CD4-positive, alpha-beta T cell treated with Interleukin-15 for 4 hours (primary cell): ENCODE results near the gene SOS1.
"Not testable (repeated sequence)": the region's sequence is repeated elsewhere in the genome, so short reads cannot be mapped to it uniquely, and the experiment has no call there.

Source experiments
- DNase-seq: peaks from one replicate; pipeline ENCODE4 v3.0.0-alpha.2; 2020; ENCODE audit warnings: low spot score

SOS1 gene

GRCh38 chr2:39099870-39100728 lies 20.8 kb downstream of the SOS1 start:
- peak; percentile 36 for DNase-seq

- no peak for DNase-seq
These were observed 21.5 kb downstream of the SOS1 start for GRCh38 chr2:39099310-39099869.

GRCh38 chr2:39095624-39096023 lies 25.2 kb downstream of the SOS1 start:
- no peak for DNase-seq

- DNase-seq, result no peak
These were observed 26.0 kb downstream of the SOS1 start for GRCh38 chr2:39094717-39095363.

- no peak for DNase-seq
These were observed 27.5 kb downstream of the SOS1 start for GRCh38 chr2:39093218-39093898.

GRCh38 chr2:39091543-39091942 lies 29.3 kb downstream of the SOS1 start:
- DNase-seq, result no peak

GRCh38 chr2:39091063-39091462 lies 29.8 kb downstream of the SOS1 start:
- no peak for DNase-seq

- no peak for DNase-seq
These were observed 40.7 kb downstream of the SOS1 start for GRCh38 chr2:39080152-39080551.

GRCh38 chr2:39069890-39070465 lies 50.9 kb downstream of the SOS1 start:
- DNase-seq, result no peak

GRCh38 chr2:39069136-39069515 lies 51.7 kb downstream of the SOS1 start:
- DNase-seq, result peak; percentile 33

GRCh38 chr2:39068299-39069135 lies 52.3 kb downstream of the SOS1 start:
- DNase-seq, result no peak

GRCh38 chr2:39065616-39066015 lies 55.2 kb downstream of the SOS1 start:
- no peak for DNase-seq

- DNase-seq, result no peak
These were observed 58.5 kb downstream of the SOS1 start for GRCh38 chr2:39062320-39062719.

- no peak for DNase-seq
These were observed 59.6 kb downstream of the SOS1 start for GRCh38 chr2:39061280-39061679.

- DNase-seq, result peak; percentile 68
These were observed 61.4 kb downstream of the SOS1 start for GRCh38 chr2:39059366-39059952.

- no peak for DNase-seq
These were observed 62.8 kb downstream of the SOS1 start for GRCh38 chr2:39058101-39058500.

GRCh38 chr2:39052665-39053064 lies 68.2 kb downstream of the SOS1 start:
- not testable (repeated sequence) for DNase-seq

GRCh38 chr2:39050109-39050508 lies 70.7 kb downstream of the SOS1 start:
- DNase-seq, result no peak

- DNase-seq, result no peak
These were observed 81.8 kb downstream of the SOS1 start for GRCh38 chr2:39039072-39039471.

GRCh38 chr2:39033980-39034379 lies 86.9 kb downstream of the SOS1 start:
- DNase-seq, result no peak

- no peak for DNase-seq
These were observed 93.4 kb downstream of the SOS1 start for GRCh38 chr2:39027421-39027820.
